ENCODE data around the gene LDB2.

The LDB2 gene

DNA sequence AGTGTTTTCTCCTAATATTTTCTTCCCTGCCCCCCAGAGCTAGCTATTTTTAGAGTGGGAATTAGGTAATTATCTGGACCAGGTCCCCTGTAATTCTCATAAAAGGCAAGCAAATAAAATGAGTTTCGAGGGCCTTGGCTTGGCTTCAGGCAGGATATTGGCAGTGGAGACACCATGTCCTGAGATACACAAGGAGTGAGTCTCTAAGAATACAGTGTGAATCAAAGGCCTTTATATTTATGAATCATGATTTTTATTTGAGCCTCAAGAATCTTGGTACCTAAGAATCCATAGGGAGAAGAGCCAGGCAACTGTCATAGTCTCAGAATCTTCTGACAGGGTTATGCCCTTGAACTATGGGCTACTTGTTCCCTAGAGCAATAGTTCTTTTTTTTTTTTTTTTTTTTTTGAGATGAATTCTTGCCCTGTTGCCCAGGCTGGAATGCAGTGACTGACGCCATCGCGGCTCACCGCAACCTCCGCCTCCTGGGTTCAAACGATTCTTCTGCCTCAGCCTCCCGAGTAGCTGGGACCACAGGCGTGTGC, 205.4 kb downstream of the LDB2 start:
- TF ChIP-seq, protein P1, sequence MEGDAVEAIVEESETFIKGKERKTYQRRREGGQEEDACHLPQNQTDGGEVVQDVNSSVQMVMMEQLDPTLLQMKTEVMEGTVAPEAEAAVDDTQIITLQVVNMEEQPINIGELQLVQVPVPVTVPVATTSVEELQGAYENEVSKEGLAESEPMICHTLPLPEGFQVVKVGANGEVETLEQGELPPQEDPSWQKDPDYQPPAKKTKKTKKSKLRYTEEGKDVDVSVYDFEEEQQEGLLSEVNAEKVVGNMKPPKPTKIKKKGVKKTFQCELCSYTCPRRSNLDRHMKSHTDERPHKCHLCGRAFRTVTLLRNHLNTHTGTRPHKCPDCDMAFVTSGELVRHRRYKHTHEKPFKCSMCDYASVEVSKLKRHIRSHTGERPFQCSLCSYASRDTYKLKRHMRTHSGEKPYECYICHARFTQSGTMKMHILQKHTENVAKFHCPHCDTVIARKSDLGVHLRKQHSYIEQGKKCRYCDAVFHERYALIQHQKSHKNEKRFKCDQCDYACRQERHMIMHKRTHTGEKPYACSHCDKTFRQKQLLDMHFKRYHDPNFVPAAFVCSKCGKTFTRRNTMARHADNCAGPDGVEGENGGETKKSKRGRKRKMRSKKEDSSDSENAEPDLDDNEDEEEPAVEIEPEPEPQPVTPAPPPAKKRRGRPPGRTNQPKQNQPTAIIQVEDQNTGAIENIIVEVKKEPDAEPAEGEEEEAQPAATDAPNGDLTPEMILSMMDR (IDR thresholded peaks at IDR 0.05) = no peak
- Histone ChIP-seq H3K4me3 (no peak overlapping the region), H3K27ac (no peak overlapping the region)
- DNase-seq (ENCODE audit: low spot score) = no peak

DNA sequence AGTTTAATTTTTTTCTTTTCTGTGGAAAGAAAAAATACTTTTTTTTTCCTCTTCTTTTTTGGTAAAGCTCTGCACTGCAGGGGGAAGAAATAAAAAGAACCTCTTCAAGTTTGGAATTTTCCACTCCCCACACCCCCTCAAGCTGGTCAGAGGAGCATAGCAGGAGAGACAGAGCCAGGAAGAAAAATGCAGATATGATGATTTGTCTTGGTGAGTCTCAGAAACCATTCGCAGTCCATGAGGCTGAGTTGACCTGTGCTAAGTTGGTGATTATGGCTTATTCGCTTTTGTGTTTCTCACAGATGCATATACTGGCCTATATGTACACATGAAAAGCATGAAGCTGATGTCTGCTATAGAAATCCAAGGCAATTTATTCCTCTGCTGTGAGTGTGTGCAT, 205.9 kb downstream of the LDB2 start:
- Histone ChIP-seq H3K27ac (no peak overlapping the region), H3K4me3 (no peak overlapping the region)
- TF ChIP-seq, protein P1 (IDR thresholded peaks at IDR 0.05) = no peak
- no peak for DNase-seq (ENCODE audit: low spot score)

DNA sequence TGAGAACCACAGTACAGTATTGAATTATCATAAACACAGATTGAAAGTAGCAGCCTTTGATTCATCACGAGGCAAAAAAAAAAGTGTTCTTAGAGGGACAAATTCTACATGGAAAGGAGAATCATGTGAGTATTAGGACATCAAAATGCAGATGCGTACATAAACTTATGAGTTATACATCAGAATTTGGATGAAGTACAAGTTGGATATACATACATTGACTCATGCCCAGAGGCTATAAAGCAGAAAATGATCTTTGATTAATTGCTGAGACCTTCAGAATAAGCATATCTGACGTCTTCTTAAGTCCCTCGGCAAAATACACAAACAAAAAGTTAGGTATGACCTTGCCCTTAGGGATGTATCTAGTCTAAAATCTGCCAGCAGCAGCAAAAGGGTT, 206.4 kb downstream of the LDB2 start:
- TF ChIP-seq, protein P1 (IDR thresholded peaks at IDR 0.05) = no peak
- no peak for DNase-seq (ENCODE audit: low spot score)
- Histone ChIP-seq H3K4me3 (no peak overlapping the region), H3K27ac (no peak overlapping the region)

DNA sequence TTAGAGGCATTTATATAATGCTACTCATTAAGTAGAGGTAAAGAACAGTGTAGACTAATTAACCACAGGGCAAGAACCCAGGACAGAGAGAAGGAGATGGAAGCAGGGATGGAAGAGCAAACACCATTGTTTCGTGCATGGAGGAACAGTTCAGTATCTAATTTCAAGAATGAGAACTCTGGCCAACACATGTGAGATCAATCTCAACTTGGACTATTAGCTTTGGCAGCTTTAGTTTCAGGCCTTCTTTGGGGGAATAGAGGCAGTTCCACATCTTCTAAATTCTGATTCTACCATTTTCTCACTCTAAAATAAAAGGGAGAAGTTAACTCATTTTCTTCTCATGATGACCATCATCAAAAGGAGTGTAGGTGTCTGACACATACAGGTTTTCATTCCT, 207.0 kb downstream of the LDB2 start:
- no peak for DNase-seq (ENCODE audit: low spot score)
- no peak overlapping the region for H3K27ac ChIP-seq
- TF ChIP-seq, protein P1 (IDR thresholded peaks at IDR 0.05) = no peak
- H3K4me3 ChIP-seq = no peak overlapping the region

DNA sequence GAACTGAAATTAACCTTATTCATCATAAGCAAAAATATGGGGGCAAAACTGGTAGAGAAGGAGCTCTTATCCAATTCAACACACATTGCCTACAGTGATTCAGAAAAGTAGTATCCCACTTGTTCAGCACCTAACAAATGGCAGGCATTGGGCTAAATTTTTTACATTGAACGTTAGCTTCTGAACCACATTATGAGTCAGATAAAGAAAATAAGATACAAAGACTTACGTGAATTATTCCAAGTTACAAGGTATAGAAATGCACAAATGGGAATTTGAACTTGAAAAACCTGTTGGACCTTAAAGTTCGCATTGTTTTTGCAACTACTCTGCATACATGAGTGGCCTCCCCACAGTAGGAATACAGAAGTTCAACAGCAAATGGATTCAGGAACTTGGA, 210.6 kb downstream of the LDB2 start:
- TF ChIP-seq, protein P1 (IDR thresholded peaks at IDR 0.05) = no peak
- no peak overlapping the region for H3K4me3 ChIP-seq
- DNase-seq (ENCODE audit: low spot score) = no peak
- H3K27ac ChIP-seq = no peak overlapping the region

DNA sequence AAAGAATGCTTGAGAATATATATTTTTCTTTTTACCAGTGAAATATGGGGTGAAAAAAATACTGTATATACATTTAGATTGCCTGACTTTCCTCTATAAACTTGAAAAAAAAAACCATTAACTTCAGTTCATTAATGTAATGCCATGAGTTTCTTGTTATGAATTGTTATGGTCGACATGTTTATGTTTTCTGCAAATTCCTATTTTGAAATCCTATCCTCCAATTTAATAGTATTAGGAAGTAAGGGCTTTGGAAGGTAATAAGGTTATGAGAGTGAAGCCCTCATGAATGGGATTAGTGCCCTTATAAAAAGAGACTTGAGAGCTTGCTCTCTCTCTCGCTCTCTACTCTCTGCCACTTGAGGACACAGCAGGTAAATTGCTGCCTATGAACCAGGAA, 211.4 kb downstream of the LDB2 start:
- TF ChIP-seq, protein P1 (IDR thresholded peaks at IDR 0.05) = no peak
- Histone ChIP-seq H3K27ac (no peak overlapping the region), H3K4me3 (no peak overlapping the region)
- no peak for DNase-seq (ENCODE audit: low spot score)

DNA sequence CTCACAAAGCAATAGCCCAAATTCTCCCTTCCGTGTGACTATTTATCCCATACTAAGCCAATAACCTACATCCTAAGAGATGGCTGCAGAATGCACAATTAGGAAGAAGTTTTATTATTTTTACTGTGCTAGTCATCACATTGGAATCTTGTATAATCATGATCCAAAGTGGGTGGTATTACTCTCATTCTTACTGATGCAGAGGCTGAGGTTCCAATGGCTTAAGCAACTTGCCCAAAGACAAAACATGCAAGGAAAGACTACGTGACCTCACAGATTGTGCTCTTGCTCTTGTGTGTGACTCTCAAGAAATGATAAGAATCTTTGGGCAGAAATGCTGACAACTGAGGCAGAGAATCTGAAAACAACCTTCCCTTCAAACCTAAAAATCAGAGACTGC, 212.2 kb downstream of the LDB2 start:
- Histone ChIP-seq H3K4me3 (no peak overlapping the region), H3K27ac (no peak overlapping the region)
- TF ChIP-seq, protein P1 (IDR thresholded peaks at IDR 0.05) = no peak
- no peak for DNase-seq (ENCODE audit: low spot score)
